ENCODE data around the gene SMIM32. TPM values are rescaled to one million over a fixed set of nuclear protein-coding genes. Genes with fewer than 3 reads are reported as not detected.
A peak's percentile ranks its signal among the peaks of the same experiment; 100 is the strongest.

Gene SMIM32
- total RNA-seq, 4 donors from 2014 or later, result 0.27 TPM; not detected in 3

DNA sequence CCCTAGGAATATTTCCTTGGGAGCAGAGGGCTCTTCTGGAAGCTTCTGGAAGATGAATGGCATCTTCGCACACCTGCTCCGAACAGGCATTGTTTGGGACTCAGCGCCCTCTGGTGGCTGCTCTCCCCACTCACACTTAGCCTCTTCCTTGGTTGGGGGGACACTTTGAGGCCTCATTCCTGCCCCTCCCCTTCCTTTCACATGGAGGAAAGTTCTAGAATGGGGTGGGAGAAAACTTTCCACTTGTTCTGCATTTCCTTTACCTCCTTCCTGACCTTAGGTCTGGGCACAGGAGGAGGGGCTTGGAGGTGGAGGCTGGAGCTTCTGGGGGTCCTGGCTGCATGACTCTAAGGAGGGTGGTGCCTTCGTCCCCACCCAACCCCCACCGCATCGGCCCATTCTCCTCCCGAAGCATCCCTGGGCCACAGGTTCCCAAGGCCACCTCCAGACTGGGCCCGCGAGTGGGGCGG lies 19.3 kb upstream of the SMIM32 start:
- H3K27ac ChIP-seq, result no peak overlapping the region
- TF ChIP-seq, protein P1, sequence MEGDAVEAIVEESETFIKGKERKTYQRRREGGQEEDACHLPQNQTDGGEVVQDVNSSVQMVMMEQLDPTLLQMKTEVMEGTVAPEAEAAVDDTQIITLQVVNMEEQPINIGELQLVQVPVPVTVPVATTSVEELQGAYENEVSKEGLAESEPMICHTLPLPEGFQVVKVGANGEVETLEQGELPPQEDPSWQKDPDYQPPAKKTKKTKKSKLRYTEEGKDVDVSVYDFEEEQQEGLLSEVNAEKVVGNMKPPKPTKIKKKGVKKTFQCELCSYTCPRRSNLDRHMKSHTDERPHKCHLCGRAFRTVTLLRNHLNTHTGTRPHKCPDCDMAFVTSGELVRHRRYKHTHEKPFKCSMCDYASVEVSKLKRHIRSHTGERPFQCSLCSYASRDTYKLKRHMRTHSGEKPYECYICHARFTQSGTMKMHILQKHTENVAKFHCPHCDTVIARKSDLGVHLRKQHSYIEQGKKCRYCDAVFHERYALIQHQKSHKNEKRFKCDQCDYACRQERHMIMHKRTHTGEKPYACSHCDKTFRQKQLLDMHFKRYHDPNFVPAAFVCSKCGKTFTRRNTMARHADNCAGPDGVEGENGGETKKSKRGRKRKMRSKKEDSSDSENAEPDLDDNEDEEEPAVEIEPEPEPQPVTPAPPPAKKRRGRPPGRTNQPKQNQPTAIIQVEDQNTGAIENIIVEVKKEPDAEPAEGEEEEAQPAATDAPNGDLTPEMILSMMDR (IDR thresholded peaks at IDR 0.05 in 4 of 5, conservative IDR thresholded peaks at IDR 0.05 in 1 of 5), result peak; percentile 57 to 89 (median 80)
- TF ChIP-seq POLR2A (IDR thresholded peaks at IDR 0.05), result no peak
- no peaks in the 10 kb centered on the region for H3K9me3 ChIP-seq
- DNase-seq, result peak in 1 of 2 donors; percentile 20
- intact Hi-C loops (cut with DNase I; ENCODE audit: low total_unique reads), result loop anchor here (1.0 kb wide), 2 partner anchors 268 to 325 kb away; no protein-coding TSS in a partner anchor
- peak; percentile 42 to 56 for ATAC-seq
- no peaks in the 10 kb centered on the region for H3K36me3 ChIP-seq
- in situ Hi-C loops (cut with MboI; ENCODE audit: low sequenced_read_pairs in 4 of 4), result loop anchor here (5.0 to 10.0 kb wide), 4 partner anchors 267 to 327 kb away; no protein-coding TSS in a partner anchor
- peaks cover 0 to 2% (median 0%) of the 10 kb centered on the region in 3 donors for H3K27me3 ChIP-seq
- H3K4me1 ChIP-seq, result no peaks in the 10 kb centered on the region
- no peak overlapping the region for H3K4me3 ChIP-seq

DNA sequence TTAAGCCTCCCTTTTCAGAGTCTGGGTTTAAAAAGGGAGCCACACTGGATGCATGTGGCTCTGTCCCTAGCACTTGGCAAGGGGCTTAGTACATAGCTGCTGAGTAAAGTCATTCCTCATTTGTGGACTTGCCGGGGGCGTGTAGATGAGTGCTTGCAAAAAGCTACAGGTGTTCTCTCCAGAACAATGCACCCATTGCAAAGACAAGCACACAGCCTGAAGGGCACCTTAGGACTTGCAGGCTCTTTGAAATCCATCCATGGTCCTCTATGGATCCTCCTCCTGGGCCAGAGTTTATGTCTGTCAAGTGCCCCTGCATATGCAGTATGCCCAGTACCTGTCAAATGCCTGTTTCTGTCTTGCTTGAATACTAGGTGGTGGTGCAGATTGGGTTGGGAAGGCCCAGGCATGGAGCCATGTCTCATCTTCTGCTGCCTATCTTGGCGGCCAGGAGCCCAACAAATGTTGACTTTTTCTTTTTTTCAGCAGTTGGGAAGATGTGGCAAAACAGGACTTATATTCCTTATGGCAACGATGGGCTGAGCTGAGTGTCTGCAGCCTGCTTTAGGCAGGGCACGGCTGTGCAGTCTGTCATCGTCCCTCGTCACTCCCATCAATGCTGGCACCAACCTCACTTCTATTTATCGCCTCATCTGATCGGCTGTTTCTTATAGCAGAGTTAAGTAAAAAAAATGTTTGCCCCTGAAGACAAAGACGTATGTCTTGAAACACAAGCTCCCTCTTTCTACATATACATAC lies 18.5 kb upstream of the SMIM32 start:
- Histone ChIP-seq H3K27ac (no peak overlapping the region), H3K9me3 (no peaks in the 10 kb centered on the region), H3K36me3 (no peaks in the 10 kb centered on the region), H3K4me1 (no peaks in the 10 kb centered on the region), H3K4me3 (no peak overlapping the region), H3K27me3 (peaks cover 0 to 2% (median 0%) of the 10 kb centered on the region in 3 donors)
- TF ChIP-seq, protein P1 (IDR thresholded peaks at IDR 0.05 in 4 of 5, conservative IDR thresholded peaks at IDR 0.05 in 1 of 5), result no peak
- no peak for TF ChIP-seq POLR2A (IDR thresholded peaks at IDR 0.05)
- in situ Hi-C loops (cut with MboI; ENCODE audit: low sequenced_read_pairs in 4 of 4), result loop anchor here (5.0 to 10.0 kb wide), 4 partner anchors 267 to 327 kb away; no protein-coding TSS in a partner anchor
- no peak for DNase-seq
- intact Hi-C loops (cut with DNase I; ENCODE audit: low total_unique reads), result loop anchor here (1.0 kb wide), 2 partner anchors 267 to 324 kb away; no protein-coding TSS in a partner anchor
- no peak for ATAC-seq

DNA sequence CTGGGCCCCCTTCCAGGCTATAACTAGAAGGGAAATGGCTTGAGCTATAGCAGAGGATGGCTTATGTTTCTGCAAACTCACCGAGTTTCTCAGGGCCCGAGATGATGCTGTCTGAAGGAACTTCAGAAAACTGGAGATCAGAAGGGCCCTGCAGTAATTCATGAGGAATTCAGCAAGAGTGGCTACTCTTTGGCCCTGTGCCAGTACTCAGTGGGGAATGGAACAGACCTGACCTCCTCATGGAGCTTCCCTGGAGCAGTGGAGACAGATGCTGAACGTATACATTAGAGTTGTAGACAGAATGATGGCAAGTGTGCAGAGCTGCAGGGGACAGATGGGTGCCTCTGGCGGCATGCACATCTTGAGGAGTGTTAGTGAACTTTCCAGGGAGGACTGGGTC lies 17.3 kb upstream of the SMIM32 start:
- Histone ChIP-seq H3K36me3 (no peaks in the 10 kb centered on the region), H3K4me3 (no peak overlapping the region), H3K9me3 (no peaks in the 10 kb centered on the region), H3K27ac (no peak overlapping the region), H3K27me3 (peaks cover 0 to 2% (median 0%) of the 10 kb centered on the region in 3 donors), H3K4me1 (no peaks in the 10 kb centered on the region)
- ATAC-seq (no peak), DNase-seq (no peak)
- TF ChIP-seq POLR2A (IDR thresholded peaks at IDR 0.05), result no peak
- TF ChIP-seq, protein P1 (IDR thresholded peaks at IDR 0.05 in 4 of 5, conservative IDR thresholded peaks at IDR 0.05 in 1 of 5), result no peak
- intact Hi-C loops (cut with DNase I; ENCODE audit: low total_unique reads) (no loop called here), in situ Hi-C loops (cut with MboI; ENCODE audit: low sequenced_read_pairs in 4 of 4) (loop anchor here (5.0 to 10.0 kb wide), 4 partner anchors 265 to 325 kb away; no protein-coding TSS in a partner anchor)

DNA sequence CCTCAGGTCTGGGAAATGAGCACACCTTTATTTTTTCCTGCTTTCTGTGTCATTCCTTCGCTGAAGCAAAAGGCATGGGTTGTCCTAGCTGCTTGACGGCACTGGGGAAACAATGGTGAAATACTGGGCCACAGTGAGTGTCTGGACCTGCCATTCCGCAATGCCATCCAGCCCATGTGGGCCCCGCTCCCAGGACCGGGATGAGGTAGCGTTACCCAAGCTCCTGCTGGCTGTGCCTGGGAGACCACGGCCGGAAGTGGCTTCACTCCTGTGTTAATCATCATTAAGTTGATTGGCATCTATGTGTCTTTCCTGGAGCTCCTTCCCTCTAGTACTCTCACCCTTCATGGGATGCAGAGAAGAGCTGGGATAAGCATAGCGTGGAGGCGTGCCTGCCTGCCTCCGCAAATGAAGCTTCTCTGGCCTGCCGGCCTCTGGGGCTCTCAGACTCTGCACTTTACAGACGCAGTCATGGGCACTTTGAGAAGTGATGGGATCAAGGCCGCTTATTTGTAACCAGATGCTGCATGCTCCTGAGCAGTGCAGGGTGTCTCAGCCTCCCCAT lies 16.5 kb upstream of the SMIM32 start:
- Histone ChIP-seq H3K36me3 (no peaks in the 10 kb centered on the region), H3K4me1 (no peaks in the 10 kb centered on the region), H3K9me3 (no peaks in the 10 kb centered on the region), H3K27me3 (peaks cover 0 to 2% (median 0%) of the 10 kb centered on the region in 3 donors), H3K27ac (no peak overlapping the region), H3K4me3 (no peak overlapping the region)
- in situ Hi-C loops (cut with MboI; ENCODE audit: low sequenced_read_pairs in 4 of 4), result no loop called here
- TF ChIP-seq, protein P1 (IDR thresholded peaks at IDR 0.05 in 4 of 5, conservative IDR thresholded peaks at IDR 0.05 in 1 of 5), result no peak
- no peak for TF ChIP-seq POLR2A (IDR thresholded peaks at IDR 0.05)
- ATAC-seq (no peak), DNase-seq (no peak)
- intact Hi-C loops (cut with DNase I; ENCODE audit: low total_unique reads), result no loop called here
